ENCODE results near the gene EIF4E3. TPM values are rescaled to one million over a fixed set of nuclear protein-coding genes. Genes with fewer than 3 reads are reported as not detected.

Gene EIF4E3
- total RNA-seq, 1 experiment from 2014 or later = not detected

DNA sequence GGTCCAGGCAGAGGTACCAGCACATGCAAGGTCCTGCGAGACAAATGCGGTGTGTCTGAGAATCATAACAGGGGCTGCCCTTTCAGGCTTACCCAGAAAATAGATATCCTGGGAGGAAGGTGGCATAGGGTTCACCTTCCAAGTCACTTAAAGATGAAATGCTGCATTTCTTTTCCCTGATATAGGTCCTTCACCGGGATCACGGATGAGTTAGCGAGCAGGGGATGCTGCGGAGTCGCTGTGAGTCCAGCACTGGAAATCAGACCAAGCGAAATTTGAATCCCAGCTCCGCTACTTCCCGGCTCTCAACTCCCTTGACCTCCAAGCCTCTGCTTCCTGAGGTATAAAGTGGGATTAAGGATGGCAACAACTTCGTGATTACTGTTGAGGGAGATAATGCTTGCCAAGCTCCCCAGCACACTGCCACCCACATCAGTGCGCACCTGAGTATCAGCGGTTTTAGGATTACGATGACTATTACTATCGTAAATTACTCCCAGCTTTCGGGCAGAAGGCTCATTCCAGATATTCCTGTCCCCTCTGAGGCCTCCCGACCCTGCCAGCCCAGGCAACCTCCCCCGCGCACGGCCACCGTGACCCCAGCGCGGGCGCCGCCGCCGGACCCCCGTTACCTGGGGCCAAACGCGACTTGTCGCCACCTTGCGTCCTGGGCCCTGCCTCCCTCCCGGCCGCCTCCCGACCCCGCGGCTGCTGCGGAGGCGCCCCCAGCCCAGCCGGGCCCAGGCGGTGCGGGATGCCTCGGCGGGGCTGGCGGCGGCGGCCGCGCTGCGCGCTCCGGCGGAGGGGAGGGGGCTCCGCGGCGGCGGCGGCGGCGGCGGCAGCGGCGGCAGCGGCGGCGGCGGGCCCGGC, 27.9 kb upstream of the EIF4E3 start:
- CTCF ChIA-PET = no interaction called here
- H3K27me3 ChIP-seq (ENCODE audit: insufficient read depth, low read depth) = peaks cover 15% of the 10 kb centered on the region; the same call in 1 of the 2 replicates
- H3K36me3 ChIP-seq (ENCODE audit: low read depth) = no peaks in the 10 kb centered on the region
- H3F3A ChIP-seq (ENCODE audit: insufficient read depth, low read depth) = no peaks in the 10 kb centered on the region
- no TSS peak for BruUV-seq (replicated peaks)
- H4K20me1 ChIP-seq (ENCODE audit: insufficient read depth) = no peaks in the 10 kb centered on the region
- H2AFZ ChIP-seq = no peak overlapping the region
- no peak for TF ChIP-seq EZH2 (IDR thresholded peaks at IDR 0.05; ENCODE audit: low read depth)
- TF ChIP-seq, protein P1, sequence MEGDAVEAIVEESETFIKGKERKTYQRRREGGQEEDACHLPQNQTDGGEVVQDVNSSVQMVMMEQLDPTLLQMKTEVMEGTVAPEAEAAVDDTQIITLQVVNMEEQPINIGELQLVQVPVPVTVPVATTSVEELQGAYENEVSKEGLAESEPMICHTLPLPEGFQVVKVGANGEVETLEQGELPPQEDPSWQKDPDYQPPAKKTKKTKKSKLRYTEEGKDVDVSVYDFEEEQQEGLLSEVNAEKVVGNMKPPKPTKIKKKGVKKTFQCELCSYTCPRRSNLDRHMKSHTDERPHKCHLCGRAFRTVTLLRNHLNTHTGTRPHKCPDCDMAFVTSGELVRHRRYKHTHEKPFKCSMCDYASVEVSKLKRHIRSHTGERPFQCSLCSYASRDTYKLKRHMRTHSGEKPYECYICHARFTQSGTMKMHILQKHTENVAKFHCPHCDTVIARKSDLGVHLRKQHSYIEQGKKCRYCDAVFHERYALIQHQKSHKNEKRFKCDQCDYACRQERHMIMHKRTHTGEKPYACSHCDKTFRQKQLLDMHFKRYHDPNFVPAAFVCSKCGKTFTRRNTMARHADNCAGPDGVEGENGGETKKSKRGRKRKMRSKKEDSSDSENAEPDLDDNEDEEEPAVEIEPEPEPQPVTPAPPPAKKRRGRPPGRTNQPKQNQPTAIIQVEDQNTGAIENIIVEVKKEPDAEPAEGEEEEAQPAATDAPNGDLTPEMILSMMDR (conservative IDR thresholded peaks at IDR 0.05) = no peak
- no peak overlapping the region for H3K27ac ChIP-seq
- no peak overlapping the region for H3K4me3 ChIP-seq
- H3K79me2 ChIP-seq (ENCODE audit: low read depth) = no peaks in the 10 kb centered on the region
- no peaks in the 10 kb centered on the region for H3K9me2 ChIP-seq (ENCODE audit: insufficient read depth)
- POLR2A ChIA-PET (ENCODE audit: unreplicated experiment) = no interaction called here
- DNase-seq = no peak
- intact Hi-C loops (cut with micrococcal nuclease; ENCODE audit: unreplicated experiment) = no loop called here
- no peaks in the 10 kb centered on the region for H3K4me1 ChIP-seq (replicated peaks; ENCODE audit: insufficient read depth)
- no peaks in the 10 kb centered on the region for H3K9me3 ChIP-seq (ENCODE audit: insufficient read depth, low read depth)
- H3K4me2 ChIP-seq = no peak overlapping the region

DNA sequence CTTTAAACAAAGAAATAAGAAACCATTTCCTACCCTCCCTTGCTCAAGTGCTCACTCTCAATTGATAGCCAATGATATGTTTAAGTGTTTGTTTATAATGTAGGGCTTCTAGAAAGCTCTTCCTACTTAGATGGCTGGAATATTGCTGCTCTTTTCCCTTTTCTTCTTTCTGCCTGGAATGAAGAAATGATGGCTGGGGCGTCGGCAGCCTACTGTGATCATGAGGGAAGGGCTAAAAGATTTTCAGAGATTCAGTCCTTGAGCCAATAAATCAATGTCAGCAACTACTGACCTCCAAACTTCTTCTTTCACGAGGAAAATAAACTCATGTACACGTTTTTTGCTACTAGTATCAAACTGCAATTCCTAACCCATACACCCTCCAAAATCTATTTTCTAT, 26.4 kb upstream of the EIF4E3 start:
- ChIA-PET CTCF (no interaction called here), POLR2A (ENCODE audit: unreplicated experiment) (no interaction called here)
- no peaks in the 10 kb centered on the region for H4K20me1 ChIP-seq (ENCODE audit: insufficient read depth)
- H3F3A ChIP-seq (ENCODE audit: insufficient read depth, low read depth) = no peaks in the 10 kb centered on the region
- H3K4me2 ChIP-seq = no peak overlapping the region
- no peak overlapping the region for H3K27ac ChIP-seq
- intact Hi-C loops (cut with micrococcal nuclease; ENCODE audit: unreplicated experiment) = no loop called here
- BruUV-seq (replicated peaks) = no TSS peak
- H3K4me3 ChIP-seq = no peak overlapping the region
- peaks cover 12% of the 10 kb centered on the region; the same call in 1 of the 2 replicates for H3K27me3 ChIP-seq (ENCODE audit: insufficient read depth, low read depth)
- H3K4me1 ChIP-seq (replicated peaks; ENCODE audit: insufficient read depth) = no peaks in the 10 kb centered on the region
- H3K79me2 ChIP-seq (ENCODE audit: low read depth) = no peaks in the 10 kb centered on the region
- no peaks in the 10 kb centered on the region for H3K9me2 ChIP-seq (ENCODE audit: insufficient read depth)
- no peak for DNase-seq
- no peaks in the 10 kb centered on the region for H3K36me3 ChIP-seq (ENCODE audit: low read depth)
- no peaks in the 10 kb centered on the region for H3K9me3 ChIP-seq (ENCODE audit: insufficient read depth, low read depth)
- H2AFZ ChIP-seq = no peak overlapping the region
- TF ChIP-seq, protein P1 (conservative IDR thresholded peaks at IDR 0.05) = no peak
- TF ChIP-seq EZH2 (IDR thresholded peaks at IDR 0.05; ENCODE audit: low read depth) = no peak

DNA sequence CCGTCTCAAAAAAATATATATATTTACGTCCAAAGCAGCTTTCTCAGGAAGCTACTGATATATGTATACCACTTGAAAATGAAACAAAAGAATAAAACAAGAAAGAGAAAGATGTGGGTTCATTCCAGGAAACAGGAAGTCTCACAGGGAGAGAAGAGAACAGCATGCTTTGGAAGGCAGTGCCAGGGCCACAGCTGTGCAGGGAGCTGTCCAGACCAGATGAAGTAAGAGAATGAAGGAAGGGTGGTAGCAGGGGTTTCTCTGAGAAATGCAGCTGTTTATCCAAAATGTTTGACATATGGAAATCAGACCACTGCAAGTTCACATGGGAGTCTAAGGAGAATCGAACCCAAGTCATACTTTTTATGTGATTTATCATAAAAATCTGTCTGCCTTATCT, 19.5 kb upstream of the EIF4E3 start:
- no TSS peak for BruUV-seq (replicated peaks)
- Histone ChIP-seq H3K27me3 (ENCODE audit: insufficient read depth, low read depth) (no peaks in the 10 kb centered on the region; the same call in 1 of the 2 replicates), H3K4me3 (no peak overlapping the region), H3K4me1 (replicated peaks; ENCODE audit: insufficient read depth) (no peaks in the 10 kb centered on the region), H3K36me3 (ENCODE audit: low read depth) (no peaks in the 10 kb centered on the region), H4K20me1 (ENCODE audit: insufficient read depth) (no peaks in the 10 kb centered on the region), H3F3A (ENCODE audit: insufficient read depth, low read depth) (no peaks in the 10 kb centered on the region), H3K9me3 (ENCODE audit: insufficient read depth, low read depth) (no peaks in the 10 kb centered on the region), H3K4me2 (no peak overlapping the region), H3K27ac (no peak overlapping the region), H2AFZ (no peak overlapping the region), H3K79me2 (ENCODE audit: low read depth) (no peaks in the 10 kb centered on the region), H3K9me2 (ENCODE audit: insufficient read depth) (no peaks in the 10 kb centered on the region)
- intact Hi-C loops (cut with micrococcal nuclease; ENCODE audit: unreplicated experiment) = no loop called here
- CTCF ChIA-PET = no interaction called here
- POLR2A ChIA-PET (ENCODE audit: unreplicated experiment) = no interaction called here
- DNase-seq = no peak
- TF ChIP-seq EZH2 (IDR thresholded peaks at IDR 0.05; ENCODE audit: low read depth) = no peak
- TF ChIP-seq, protein P1 (conservative IDR thresholded peaks at IDR 0.05) = no peak
